ENCODE data around the gene RSBN1L.

- TF ChIP-seq CTCF (IDR thresholded peaks at IDR 0.05) (no peak), POLR2A (IDR thresholded peaks at IDR 0.05) (no peak), POLR2AphosphoS5 (IDR thresholded peaks at IDR 0.05) (no peak)
Observed at GRCh38 chr7:77827999-77828398, 131.7 kb downstream of the RSBN1L start.

All from gastroesophageal sphincter (tissue), 3 donors.